ENCODE data around the gene USF3. TPM values are rescaled to one million over a fixed set of nuclear protein-coding genes. Genes with fewer than 3 reads are reported as not detected.

The USF3 gene
- polyA plus RNA-seq, 2 of the 4 experiments (the other 2 are of a cell fraction) = 1.9 to 11.3 TPM

DNA sequence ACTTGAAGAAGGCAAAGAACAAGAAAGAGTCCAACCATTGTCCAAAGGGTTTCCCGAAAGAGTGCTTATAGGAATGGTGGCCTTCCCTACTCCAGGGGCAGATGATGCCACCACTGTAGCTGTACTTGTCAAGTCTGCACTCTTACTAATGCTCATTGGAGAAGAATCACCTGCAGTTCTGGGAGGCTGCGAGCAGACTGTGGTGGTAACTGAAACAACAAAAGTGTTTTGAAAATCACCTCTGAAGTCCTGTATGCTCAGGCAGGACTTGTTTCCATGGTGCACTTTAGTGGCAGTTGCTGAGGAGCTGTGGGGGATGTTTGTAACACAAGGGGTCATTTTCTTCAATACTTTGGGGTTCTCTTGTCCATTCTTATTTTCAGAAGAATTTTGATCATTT is 36.0 kb downstream of the USF3 start:
- no peak for ATAC-seq
- Histone ChIP-seq H3K27ac (no peak overlapping the region), H3K4me1 (peaks cover 10% of the 10 kb centered on the region; the same call in 2 of the 3 replicates), H3K4me3 (no peak overlapping the region), H3K9me3 (no peaks in the 10 kb centered on the region), H3K4me2 (no peak overlapping the region)
- 93% methylated on average over 2 of the region's 2 CpGs for WGBS (ENCODE audit: missing lambda C conversion rate)
- DNase-seq (ENCODE audit: low read depth in 1 of 2, low spot score in 1 of 2) = no peak
- ChIA-PET CTCF (interaction anchor here (0.6 to 1.9 kb wide), 2 partner anchors 76 to 613 kb away, joined by 4 to 5 read pairs; no protein-coding TSS in a partner anchor), POLR2A (no interaction called here)
- no peak for FAIRE-seq
- TF ChIP-seq, protein P1, sequence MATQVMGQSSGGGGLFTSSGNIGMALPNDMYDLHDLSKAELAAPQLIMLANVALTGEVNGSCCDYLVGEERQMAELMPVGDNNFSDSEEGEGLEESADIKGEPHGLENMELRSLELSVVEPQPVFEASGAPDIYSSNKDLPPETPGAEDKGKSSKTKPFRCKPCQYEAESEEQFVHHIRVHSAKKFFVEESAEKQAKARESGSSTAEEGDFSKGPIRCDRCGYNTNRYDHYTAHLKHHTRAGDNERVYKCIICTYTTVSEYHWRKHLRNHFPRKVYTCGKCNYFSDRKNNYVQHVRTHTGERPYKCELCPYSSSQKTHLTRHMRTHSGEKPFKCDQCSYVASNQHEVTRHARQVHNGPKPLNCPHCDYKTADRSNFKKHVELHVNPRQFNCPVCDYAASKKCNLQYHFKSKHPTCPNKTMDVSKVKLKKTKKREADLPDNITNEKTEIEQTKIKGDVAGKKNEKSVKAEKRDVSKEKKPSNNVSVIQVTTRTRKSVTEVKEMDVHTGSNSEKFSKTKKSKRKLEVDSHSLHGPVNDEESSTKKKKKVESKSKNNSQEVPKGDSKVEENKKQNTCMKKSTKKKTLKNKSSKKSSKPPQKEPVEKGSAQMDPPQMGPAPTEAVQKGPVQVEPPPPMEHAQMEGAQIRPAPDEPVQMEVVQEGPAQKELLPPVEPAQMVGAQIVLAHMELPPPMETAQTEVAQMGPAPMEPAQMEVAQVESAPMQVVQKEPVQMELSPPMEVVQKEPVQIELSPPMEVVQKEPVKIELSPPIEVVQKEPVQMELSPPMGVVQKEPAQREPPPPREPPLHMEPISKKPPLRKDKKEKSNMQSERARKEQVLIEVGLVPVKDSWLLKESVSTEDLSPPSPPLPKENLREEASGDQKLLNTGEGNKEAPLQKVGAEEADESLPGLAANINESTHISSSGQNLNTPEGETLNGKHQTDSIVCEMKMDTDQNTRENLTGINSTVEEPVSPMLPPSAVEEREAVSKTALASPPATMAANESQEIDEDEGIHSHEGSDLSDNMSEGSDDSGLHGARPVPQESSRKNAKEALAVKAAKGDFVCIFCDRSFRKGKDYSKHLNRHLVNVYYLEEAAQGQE (IDR thresholded peaks at IDR 0.05) = no peak
- no peak for TF ChIP-seq MYC (IDR thresholded peaks at IDR 0.05; ENCODE audit: borderline replicate concordance, low read length)
- TF ChIP-seq RFX5 (IDR thresholded peaks at IDR 0.05) = no peak
- no peak for TF ChIP-seq POLR2AphosphoS2 (conservative IDR thresholded peaks at IDR 0.05; ENCODE audit: low read length)
- TF ChIP-seq MAZ (IDR thresholded peaks at IDR 0.05; ENCODE audit: borderline replicate concordance, low read depth, low read length) = no peak
- no peak for TF ChIP-seq CHD2 (IDR thresholded peaks at IDR 0.05; ENCODE audit: low read length, partially characterized antibody)
- TF ChIP-seq TP53 (CRISPR knock-in tag; IDR thresholded peaks at IDR 0.05) = no peak
- TF ChIP-seq NPAS2 (CRISPR knock-in tag; IDR thresholded peaks at IDR 0.05; ENCODE audit: borderline replicate concordance) = no peak
- TF ChIP-seq, protein P2, sequence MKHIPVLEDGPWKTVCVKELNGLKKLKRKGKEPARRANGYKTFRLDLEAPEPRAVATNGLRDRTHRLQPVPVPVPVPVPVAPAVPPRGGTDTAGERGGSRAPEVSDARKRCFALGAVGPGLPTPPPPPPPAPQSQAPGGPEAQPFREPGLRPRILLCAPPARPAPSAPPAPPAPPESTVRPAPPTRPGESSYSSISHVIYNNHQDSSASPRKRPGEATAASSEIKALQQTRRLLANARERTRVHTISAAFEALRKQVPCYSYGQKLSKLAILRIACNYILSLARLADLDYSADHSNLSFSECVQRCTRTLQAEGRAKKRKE (CRISPR knock-in tag; IDR thresholded peaks at IDR 0.05; ENCODE audit: low read depth) = no peak

DNA sequence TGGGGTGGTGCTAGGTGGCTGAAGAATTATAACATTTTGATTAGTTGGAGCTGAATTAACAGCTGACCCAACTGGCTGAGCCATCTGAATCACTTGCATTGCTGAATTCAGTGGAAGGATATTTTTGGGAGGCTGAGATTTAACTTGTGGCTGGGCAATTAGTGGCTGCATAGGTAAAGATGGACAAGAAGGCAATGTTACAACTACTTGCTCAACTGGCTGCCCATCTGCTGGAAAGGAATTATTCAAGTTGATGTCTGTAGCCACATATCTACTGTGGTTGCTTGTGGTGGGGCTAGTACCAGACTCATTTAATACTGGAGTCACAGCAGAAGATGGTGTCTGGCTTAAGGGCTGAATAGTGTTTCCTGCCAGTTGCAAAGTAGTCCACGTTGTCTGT is 36.4 kb downstream of the USF3 start:
- ChIA-PET CTCF (interaction anchor here (1.9 kb wide), 1 partner anchor 76 kb away, joined by 5 read pairs; no protein-coding TSS in a partner anchor), POLR2A (no interaction called here)
- no peak for FAIRE-seq
- no peak for DNase-seq (ENCODE audit: low read depth in 1 of 2, low spot score in 1 of 2)
- peaks cover 10% of the 10 kb centered on the region; the same call in 2 of the 3 replicates for H3K4me1 ChIP-seq
- H3K4me3 ChIP-seq = no peak overlapping the region
- 44% methylated on average over 1 of the region's 1 CpG for WGBS (ENCODE audit: missing lambda C conversion rate)
- no peak for ATAC-seq
- TF ChIP-seq RAD21 (conservative IDR thresholded peaks at IDR 0.05 in 1 of 2, IDR thresholded peaks at IDR 0.05 in 1 of 2) = no peak
- no peak for TF ChIP-seq TP53 (CRISPR knock-in tag; IDR thresholded peaks at IDR 0.05)
- TF ChIP-seq GATA3 (IDR thresholded peaks at IDR 0.05; ENCODE audit: borderline replicate concordance) = no peak
- no peak for TF ChIP-seq HOXB5 (CRISPR knock-in tag; IDR thresholded peaks at IDR 0.05)
- TF ChIP-seq FOSB (CRISPR knock-in tag; IDR thresholded peaks at IDR 0.05) = no peak
- no peak for TF ChIP-seq POLR2A (IDR thresholded peaks at IDR 0.05; ENCODE audit: low read length)
- no peak for TF ChIP-seq MAZ (IDR thresholded peaks at IDR 0.05; ENCODE audit: borderline replicate concordance, low read depth, low read length)
- TF ChIP-seq KDM1A (IDR thresholded peaks at IDR 0.05; ENCODE audit: low read depth) = no peak
- no peak for TF ChIP-seq EHF (CRISPR knock-in tag; IDR thresholded peaks at IDR 0.05)
- TF ChIP-seq, protein P3, sequence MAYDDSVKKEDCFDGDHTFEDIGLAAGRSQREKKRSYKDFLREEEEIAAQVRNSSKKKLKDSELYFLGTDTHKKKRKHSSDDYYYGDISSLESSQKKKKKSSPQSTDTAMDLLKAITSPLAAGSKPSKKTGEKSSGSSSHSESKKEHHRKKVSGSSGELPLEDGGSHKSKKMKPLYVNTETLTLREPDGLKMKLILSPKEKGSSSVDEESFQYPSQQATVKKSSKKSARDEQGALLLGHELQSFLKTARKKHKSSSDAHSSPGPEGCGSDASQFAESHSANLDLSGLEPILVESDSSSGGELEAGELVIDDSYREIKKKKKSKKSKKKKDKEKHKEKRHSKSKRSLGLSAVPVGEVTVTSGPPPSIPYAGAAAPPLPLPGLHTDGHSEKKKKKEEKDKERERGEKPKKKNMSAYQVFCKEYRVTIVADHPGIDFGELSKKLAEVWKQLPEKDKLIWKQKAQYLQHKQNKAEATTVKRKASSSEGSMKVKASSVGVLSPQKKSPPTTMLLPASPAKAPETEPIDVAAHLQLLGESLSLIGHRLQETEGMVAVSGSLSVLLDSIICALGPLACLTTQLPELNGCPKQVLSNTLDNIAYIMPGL (CRISPR knock-in tag; IDR thresholded peaks at IDR 0.05; ENCODE audit: borderline replicate concordance) = no peak
- no peak for TF ChIP-seq CBX2 (IDR thresholded peaks at IDR 0.05; ENCODE audit: borderline replicate concordance, low read depth)
- no peak for TF ChIP-seq MAFK (IDR thresholded peaks at IDR 0.05; ENCODE audit: partially characterized antibody)
- no peaks in the 10 kb centered on the region for H3K9me3 ChIP-seq
- no peak overlapping the region for H3K27ac ChIP-seq
- H3K4me2 ChIP-seq = no peak overlapping the region
